Tibial artery (tissue), 4 donors: Measurements from ENCODE around the gene HTN3.
"Not testable (repeated sequence)": the region's sequence is repeated elsewhere in the genome, so short reads cannot be mapped to it uniquely, and the experiment has no call there.

Experiments used
- DNase-seq, 2 donors: peaks; one replicate each; pipeline ENCODE4 v3.0.0-alpha.2; 2019
- H3K27ac ChIP-seq, 2 donors: fragments of 200-600 bp; sonication (generic) in 1 of 2; 1 replicate in 1 of 2; 2 replicates in 1 of 2; pipeline ENCODE4 v1.5.1; 2018 to 2019; ENCODE audit warnings: mild to moderate bottlenecking in 1 of 2
- H3K27me3 ChIP-seq, 2 donors: fragments of 200-600 bp; sonication (generic) in 1 of 2; one replicate each; pipeline versions ENCODE4 v1.5.1 to v1.6.0; 2016 to 2019
- H3K36me3 ChIP-seq, 3 donors: fragments of 200-600 bp; sonication (generic) in 2 of 3; one replicate each; pipeline ENCODE4 v1.5.1; 2016 to 2019; ENCODE audit warnings: mild to moderate bottlenecking in 2 of 3
- H3K4me1 ChIP-seq, 4 donors: fragments of 200-600 bp; sonication (generic) in 2 of 4; 1 replicate in 3 of 4; 2 replicates in 1 of 4; pipeline ENCODE4 v1.5.1; 2016 to 2019
- H3K4me3 ChIP-seq, 2 donors: fragments of 200-600 bp; sonication (generic) in 1 of 2; 1 replicate in 1 of 2; 2 replicates in 1 of 2; pipeline ENCODE4 v1.5.1; 2018 to 2019; ENCODE audit warnings: mild to moderate bottlenecking in 2 of 2
- H3K9me3 ChIP-seq, 3 donors: fragments of 200-600 bp; sonication (generic) in 1 of 3; one replicate each; pipeline ENCODE4 v1.5.1; 2016 to 2019
- CTCF ChIP-seq, 2 experiments: fragments of 200-600 bp in 1 of 2; fragments of 450-650 bp in 1 of 2; IDR thresholded peaks; one replicate each; pipeline ENCODE4 v1.5.1; 2017 to 2019; ENCODE audit warnings: antibody characterized with exemption in 2 of 2, mild to moderate bottlenecking in 1 of 2, moderate library complexity in 1 of 2
- intact Hi-C: fragments of 100-400 bp; cut with DNase I; formaldehyde crosslinking; loops from one replicate; pipeline ENCODE4 v1.15.0; 2023; ENCODE audit warnings: low total_unique reads

HTN3 gene

GRCh38 chr4:69999420-69999819 lies 28.8 kb upstream of the HTN3 start:
- Histone ChIP-seq H3K27me3 (no peaks in the 10 kb centered on the region), H3K36me3 (no peaks in the 10 kb centered on the region), H3K4me1 (no peaks in the 10 kb centered on the region), H3K4me3 (no peak overlapping the region), H3K27ac (no peak overlapping the region), H3K9me3 (no peaks in the 10 kb centered on the region)
- no peak for TF ChIP-seq CTCF (IDR thresholded peaks at IDR 0.05)
- intact Hi-C loops = no loop called here
- DNase-seq = no peak

GRCh38 chr4:70000711-70001110 lies 27.5 kb upstream of the HTN3 start:
- Histone ChIP-seq H3K4me1 (no peaks in the 10 kb centered on the region), H3K36me3 (no peaks in the 10 kb centered on the region), H3K27ac (no peak overlapping the region), H3K9me3 (no peaks in the 10 kb centered on the region), H3K4me3 (no peak overlapping the region), H3K27me3 (no peaks in the 10 kb centered on the region)
- no peak for DNase-seq
- TF ChIP-seq CTCF (IDR thresholded peaks at IDR 0.05) = no peak
- intact Hi-C loops = no loop called here

- H3K4me3 ChIP-seq = no peak overlapping the region
- TF ChIP-seq CTCF (IDR thresholded peaks at IDR 0.05) = no peak
- DNase-seq = no peak
- H3K27me3 ChIP-seq = no peaks in the 10 kb centered on the region
- H3K36me3 ChIP-seq = no peaks in the 10 kb centered on the region
- H3K4me1 ChIP-seq = no peaks in the 10 kb centered on the region
- H3K27ac ChIP-seq = no peak overlapping the region
- intact Hi-C loops = no loop called here
- H3K9me3 ChIP-seq = no peaks in the 10 kb centered on the region
Measured at GRCh38 chr4:70002507-70002906, 25.8 kb upstream of the HTN3 start.

- H3K27me3 ChIP-seq = no peaks in the 10 kb centered on the region
- no peak overlapping the region for H3K27ac ChIP-seq
- intact Hi-C loops = no loop called here
- H3K9me3 ChIP-seq = no peaks in the 10 kb centered on the region
- no peak overlapping the region for H3K4me3 ChIP-seq
- no peaks in the 10 kb centered on the region for H3K36me3 ChIP-seq
- H3K4me1 ChIP-seq = no peaks in the 10 kb centered on the region
- no peak for DNase-seq
- no peak for TF ChIP-seq CTCF (IDR thresholded peaks at IDR 0.05)
Measured at GRCh38 chr4:70008771-70009170, 19.5 kb upstream of the HTN3 start.

GRCh38 chr4:70019006-70019405 lies 9.3 kb upstream of the HTN3 start:
- DNase-seq = not testable (repeated sequence)

GRCh38 chr4:70023218-70023617 lies 5.0 kb upstream of the HTN3 start:
- Histone ChIP-seq H3K9me3 (no peaks in the 10 kb centered on the region), H3K27ac (no peak overlapping the region), H3K4me1 (no peaks in the 10 kb centered on the region), H3K4me3 (no peak overlapping the region), H3K36me3 (no peaks in the 10 kb centered on the region), H3K27me3 (no peaks in the 10 kb centered on the region)
- intact Hi-C loops = no loop called here
- TF ChIP-seq CTCF (IDR thresholded peaks at IDR 0.05) = no peak
- DNase-seq = no peak

More at GRCh38 chr4:70019006-70019405, 9.3 kb upstream of the HTN3 start:
- H3K27me3 ChIP-seq, intact Hi-C loops, H3K4me1 ChIP-seq, H3K27ac ChIP-seq, H3K36me3 ChIP-seq, H3K9me3 ChIP-seq, H3K4me3 ChIP-seq: not testable (repeated sequence)
